GM19455 (cell line): ENCODE results near the gene GDF10.

Experiments used
- ATAC-seq: cut with Tn5 transposase; IDR thresholded peaks from one replicate; pipeline ENCODE4 v1.9.1; 2021; ENCODE audit not compliant: unreplicated experiment

The GDF10 gene

GRCh38 chr10:47350671-47351640 lies 51.0 kb downstream of the GDF10 start:
- no peak for ATAC-seq

- no peak for ATAC-seq
These were observed 52.2 kb downstream of the GDF10 start for GRCh38 chr10:47351899-47352815.

DNA sequence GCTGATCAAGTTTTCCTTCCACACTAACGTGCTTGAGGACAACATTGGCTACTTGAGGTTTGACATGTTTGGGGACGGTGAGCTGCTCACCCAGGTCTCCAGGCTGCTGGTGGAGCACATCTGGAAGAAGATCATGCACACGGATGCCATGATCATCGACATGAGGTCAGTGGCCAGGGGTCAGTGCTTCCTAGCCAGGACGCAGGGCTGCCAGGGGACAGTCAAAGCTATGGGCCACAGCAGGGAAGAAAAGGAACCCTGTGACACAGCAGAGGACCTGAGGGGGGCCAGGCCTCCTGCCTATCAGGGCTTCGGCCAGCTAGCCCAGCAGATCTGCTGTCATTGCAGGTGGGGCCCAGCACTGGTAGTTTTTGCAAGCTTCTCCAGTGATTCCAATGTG lies 53.4 kb downstream of the GDF10 start:
- ATAC-seq: no peak

DNA sequence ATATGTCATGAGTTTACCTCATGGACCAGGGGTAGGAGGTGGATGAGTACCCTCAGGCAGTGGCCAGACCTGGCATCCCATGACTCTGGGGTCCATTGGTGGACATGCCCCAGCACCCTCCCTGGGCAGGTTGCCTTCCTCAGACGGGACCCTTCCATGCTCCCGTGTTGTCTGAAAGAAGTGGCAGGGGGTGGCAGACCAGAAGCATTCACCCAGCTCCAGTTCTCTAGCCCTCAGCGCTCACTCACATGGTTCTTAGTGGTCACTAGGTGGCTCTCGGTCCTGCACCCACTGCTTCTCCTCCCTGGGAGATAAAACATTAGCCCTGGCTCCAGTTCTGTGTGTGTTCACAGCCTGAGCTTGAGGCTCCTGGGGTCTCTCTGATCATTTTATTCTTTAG lies 54.2 kb downstream of the GDF10 start:
- no peak for ATAC-seq

GRCh38 chr10:47354900-47355299 lies 54.9 kb downstream of the GDF10 start:
- ATAC-seq: no peak

- no peak for ATAC-seq
These were observed 56.7 kb downstream of the GDF10 start for GRCh38 chr10:47356708-47357107.

DNA sequence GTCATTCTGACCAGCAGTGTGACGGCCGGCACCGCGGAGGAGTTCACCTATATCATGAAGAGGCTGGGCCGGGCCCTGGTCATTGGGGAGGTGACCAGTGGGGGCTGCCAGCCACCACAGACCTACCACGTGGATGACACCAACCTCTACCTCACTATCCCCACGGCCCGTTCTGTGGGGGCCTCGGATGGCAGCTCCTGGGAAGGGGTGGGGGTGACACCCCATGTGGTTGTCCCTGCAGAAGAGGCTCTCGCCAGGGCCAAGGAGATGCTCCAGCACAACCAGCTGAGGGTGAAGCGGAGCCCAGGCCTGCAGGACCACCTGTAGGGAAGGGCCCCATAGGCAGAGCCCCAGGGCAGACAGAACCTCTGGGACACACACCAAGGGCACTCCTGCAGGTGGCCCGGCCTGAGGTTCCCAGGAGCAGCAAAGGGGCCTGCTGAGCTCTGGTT lies 57.2 kb downstream of the GDF10 start:
- ATAC-seq: no peak

GRCh38 chr10:47357911-47358310 lies 57.9 kb downstream of the GDF10 start:
- ATAC-seq: no peak

GRCh38 chr10:47358457-47358856 lies 58.5 kb downstream of the GDF10 start:
- ATAC-seq: no peak

GRCh38 chr10:47359101-47359500 lies 59.1 kb downstream of the GDF10 start:
- no peak for ATAC-seq

GRCh38 chr10:47359626-47360418 lies 59.8 kb downstream of the GDF10 start:
- no peak for ATAC-seq

GRCh38 chr10:47360419-47361040 lies 60.5 kb downstream of the GDF10 start:
- ATAC-seq: no peak

DNA sequence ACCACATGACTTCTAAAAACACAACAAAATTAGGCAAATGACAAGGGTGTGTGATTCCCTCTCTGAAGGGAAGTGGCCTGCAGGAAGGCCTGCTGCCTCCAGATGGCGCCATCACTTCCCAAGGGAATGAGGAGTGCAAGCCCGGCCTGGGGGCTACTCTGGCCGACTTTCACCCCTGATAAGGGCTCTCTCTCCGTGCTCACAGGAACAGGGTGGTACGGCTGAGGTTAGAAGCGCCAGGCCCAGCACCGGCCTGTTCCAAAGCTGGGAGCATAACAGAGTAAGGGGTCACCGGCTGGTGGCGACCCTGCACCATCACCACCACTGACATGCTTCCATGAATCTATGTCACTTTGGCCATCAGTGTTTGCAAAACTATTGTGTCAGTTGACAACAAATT lies 61.3 kb downstream of the GDF10 start:
- no peak for ATAC-seq

DNA sequence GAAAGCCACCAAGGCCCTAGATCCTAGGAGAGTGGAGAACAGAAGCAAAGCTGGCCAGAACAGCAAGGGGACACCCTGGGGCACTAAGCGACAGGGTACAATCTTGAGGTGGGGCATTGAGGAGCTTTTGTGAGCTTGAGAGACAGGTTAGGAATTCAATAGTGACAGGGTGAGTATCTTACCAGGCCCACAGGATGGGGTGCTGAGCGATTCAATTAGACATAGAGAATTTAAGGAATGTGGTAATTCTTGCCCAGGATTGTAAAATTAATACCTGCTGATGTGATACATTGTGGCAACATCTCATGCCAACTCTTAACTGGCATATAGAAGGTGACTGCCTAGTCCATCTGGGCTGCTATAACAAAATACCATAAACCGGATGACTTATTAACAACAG lies 62.2 kb downstream of the GDF10 start:
- ATAC-seq: no peak
